ENCODE measurements around the gene FAM236A.
"Not testable (repeated sequence)": the region's sequence is repeated elsewhere in the genome, so short reads cannot be mapped to it uniquely, and the experiment has no call there.

The FAM236A gene

DNA sequence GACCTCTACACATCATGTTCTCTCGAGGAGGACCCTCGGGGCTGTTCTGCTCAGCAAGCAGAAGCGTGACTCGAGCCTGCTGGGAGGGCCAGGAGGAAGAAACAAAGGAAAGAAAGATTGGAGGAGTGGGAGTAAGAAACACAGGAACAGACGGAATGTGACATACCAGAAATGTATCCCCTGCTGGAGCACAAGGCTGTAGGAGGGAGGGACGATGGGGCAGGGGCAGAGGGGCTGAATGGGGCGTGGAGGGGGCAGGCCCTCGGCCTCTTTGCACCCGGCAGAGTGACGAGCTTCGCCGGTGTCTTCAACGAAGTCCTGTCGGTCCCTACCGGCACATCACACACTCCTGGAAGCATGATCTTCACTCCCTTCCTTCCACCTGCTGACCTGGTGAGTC lies at the start of gene FAM236A:
TSS of gene FAM236A (plus strand) at position 301 of the 400 bp plus-strand sequence. CDS start at position 358, 57 bp downstream.
- not testable (repeated sequence) for DNase-seq (ENCODE audit: low read depth)

DNA sequence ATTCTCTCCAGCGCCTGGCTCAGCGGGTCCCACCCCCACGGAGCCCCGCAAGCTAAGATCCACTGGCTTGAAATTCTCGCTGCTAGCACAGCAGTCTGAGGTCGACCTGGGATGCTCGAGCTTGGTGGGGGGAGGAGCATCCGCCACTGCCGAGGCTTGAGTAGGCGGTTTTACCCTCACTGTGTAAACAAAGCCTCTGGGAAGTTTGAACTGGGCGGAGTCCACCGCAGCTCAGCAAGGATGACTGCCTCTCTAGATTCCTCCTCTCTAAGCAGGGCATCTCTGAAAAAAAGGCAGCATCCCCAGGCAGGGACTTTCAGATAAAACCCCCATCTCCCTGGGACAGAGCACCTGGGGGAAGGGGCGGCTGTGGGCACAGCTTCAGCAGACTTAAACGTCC lies 48.3 kb upstream of the FAM236A start:
- not testable (repeated sequence) for DNase-seq (ENCODE audit: low read depth)

DNA sequence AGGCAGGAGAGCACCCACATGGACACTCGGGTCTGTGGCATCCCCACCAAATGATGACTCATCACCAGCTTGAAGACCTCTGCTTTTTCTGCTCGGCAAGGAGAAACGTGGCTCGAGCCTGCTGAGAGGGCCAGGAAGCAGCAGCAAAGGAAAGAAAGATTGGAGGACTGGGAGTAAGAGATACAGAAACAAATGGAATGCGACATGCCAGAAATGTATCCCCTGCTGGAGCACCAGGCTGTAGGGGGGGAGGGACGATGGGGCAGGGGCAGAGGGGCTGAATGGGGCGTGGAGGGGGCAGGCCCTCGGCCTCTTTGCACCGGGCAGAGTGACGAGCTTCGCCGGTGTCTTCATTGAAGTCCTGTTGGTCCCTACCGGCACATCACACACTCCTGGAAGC lies 25.7 kb upstream of the FAM236A start, which contains the start of gene FAM236C:
TSS of gene FAM236C (plus strand) at position 301 of the 400 bp plus-strand sequence. CDS start 100 bp downstream, outside the sequence.
- DNase-seq (ENCODE audit: low read depth) = not testable (repeated sequence)

DNA sequence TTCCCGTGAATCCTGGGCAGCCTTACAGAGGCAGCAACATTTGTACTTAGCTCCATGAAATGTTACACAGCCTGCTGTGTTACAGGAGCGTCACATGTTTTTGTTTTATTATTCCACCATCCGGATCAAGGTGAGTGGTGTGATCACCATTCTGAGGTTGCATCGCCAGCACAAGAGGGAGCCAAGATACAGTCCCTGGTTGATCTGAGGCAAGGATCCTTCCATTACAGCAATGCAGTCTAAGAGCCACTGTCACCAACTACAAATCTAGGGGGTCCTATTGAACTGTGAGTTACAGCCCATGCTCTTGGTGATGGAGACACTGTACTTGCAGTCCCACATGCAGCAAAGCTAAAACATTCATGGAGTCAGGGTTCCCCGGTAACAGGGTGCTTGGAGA lies 21.9 kb upstream of the FAM236A start:
- DNase-seq (ENCODE audit: low read depth) = not testable (repeated sequence)

DNA sequence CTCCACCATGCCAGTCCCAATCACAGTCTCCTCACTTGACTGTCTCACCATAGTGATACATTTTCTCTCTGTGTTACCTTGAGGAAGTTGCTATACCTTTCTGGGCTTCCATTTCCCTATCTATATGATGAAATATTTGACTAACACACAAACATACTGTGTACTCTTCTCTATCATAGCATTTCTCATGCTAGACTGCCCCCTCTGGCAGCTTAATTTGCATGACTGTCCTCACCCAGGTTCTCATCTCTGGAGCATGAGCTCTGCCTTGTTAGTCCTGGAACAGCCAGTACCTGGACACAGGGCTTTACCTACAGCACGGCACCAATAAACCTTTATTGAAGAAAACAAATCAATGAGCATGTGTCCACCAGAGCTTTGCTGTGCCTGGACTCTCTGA lies 5.7 kb upstream of the FAM236A start:
- not testable (repeated sequence) for DNase-seq (ENCODE audit: low read depth)

DNA sequence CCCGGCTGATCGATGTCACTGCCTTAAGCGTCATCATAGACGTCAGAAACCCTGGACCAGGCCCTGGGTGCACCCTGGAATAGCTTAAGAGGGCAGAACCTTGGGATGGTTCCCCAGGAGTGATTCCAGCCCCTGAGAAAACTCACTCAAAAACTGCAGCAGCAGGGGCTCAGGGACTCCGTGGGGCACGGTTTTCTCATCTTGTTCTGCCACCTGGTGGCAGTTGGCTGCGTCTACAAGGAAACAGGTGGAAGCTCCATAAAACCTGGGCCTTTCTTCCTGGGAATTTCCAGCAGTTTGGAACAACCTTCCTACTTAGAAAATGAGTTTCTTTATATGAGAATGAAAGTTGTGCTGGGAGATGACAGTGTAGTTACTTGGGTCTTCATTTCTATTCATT lies 1.6 kb upstream of the FAM236A start:
- not testable (repeated sequence) for DNase-seq (ENCODE audit: low read depth)

DNA sequence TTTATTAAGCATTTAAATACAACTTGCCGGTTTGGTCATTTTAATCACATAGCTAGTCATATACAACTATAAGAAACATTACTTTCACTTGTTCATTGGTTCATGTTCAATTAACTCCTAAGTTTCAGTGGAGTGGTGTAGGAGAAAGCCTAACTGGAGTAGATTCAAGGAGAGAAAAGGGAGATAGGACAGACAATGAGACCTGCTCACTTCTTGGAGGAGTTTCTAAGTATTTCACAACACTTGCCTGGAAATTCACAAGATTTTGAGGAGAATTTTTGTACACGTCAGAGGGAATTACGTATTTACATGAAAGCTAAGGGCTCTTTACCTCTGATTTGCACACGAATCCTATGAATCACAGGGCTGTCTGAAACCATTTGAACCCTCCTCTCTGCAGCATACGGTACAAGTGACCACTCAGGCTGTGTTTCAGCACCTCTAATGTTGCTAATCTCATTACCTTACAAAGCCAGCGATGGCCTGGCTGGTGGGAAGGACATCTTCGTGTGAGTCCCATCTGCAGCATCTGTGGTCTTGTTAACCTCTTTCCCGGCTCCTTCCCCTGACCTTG lies 1.0 kb upstream of the FAM236A start:
- DNase-seq (ENCODE audit: low read depth) = not testable (repeated sequence)

DNA sequence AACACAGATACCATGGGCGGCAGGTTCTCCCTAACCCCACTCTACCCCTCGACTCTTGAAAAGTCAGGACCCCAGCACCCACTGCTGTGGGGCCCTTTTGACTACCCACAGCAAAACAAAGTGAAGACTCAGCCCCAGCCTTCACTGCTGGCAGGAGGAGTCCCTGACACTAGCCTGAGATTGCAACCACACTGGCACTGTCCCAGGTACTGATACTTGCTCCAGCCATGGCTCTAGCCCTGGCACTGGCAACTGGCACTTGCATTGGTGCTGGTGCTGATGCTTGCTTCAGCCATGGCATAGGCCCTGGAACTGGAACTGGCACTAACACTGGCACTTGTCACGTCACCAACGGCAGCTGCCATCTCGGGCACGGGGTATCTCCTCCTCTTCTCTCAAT lies 4.3 kb downstream of the FAM236A start:
- DNase-seq (ENCODE audit: low read depth) = not testable (repeated sequence)

DNA sequence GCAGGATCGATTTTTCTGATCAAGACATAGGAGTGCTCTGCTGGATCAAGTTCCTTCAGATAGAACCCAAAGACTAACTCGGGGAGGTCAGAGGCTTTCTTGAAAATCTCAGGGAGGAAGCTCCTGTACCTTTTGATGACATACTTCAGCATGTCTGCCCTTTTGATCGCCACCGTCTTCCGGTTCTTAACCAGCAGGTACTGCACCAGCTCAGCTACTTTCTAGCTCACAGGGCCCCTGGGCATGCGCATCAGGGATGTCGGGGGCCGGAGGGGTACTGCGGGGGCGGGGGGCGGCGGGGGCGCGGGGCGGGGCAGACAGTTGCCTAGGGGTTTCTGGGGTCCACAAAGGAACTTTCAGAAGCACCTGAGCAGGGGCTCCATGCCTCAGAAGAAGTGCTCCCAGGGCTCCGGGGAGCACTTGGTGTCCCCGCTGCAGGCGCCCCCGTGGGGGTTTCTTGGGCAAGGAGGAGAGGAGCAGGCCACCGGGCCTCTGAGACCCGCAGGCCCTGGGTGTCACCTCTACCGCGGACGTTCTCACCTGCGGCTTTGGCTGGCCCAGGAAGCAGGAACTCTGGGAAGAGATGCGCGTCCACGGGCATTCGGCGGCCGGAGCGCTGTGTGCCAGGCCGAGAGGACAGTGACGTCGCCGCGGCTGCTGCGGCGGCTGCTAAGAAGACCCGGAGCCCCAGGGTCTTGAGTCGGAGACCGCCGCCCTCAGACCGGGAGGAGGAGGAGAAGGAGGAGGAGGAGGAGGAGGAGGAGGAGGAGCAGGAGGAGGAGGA lies 5.2 kb downstream of the FAM236A start:
- DNase-seq (ENCODE audit: low read depth) = not testable (repeated sequence)

DNA sequence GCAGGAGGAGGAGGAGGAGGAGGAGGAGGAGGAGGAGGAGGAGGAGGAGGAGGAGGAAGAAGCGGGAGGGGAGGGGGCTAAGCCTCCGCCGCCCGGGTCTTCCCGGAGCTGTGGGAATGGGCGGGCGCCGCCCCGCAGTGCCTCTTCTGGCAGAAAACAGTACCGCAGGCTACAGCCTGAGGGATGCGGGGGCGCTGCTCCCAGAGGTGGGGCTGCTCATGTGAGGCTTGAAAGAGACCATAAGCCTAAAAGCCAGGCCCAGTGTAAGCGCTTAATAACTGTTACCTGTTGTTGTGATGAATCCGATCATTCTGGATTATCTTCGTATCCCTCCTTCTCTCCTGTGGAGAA lies 5.8 kb downstream of the FAM236A start, which contains the start of gene DMRTC1:
TSS of gene DMRTC1 (minus strand) at position 19 of the 351 bp plus-strand sequence. CDS start 68,143 bp downstream, outside the sequence.
- DNase-seq (ENCODE audit: low read depth) = not testable (repeated sequence)

DNA sequence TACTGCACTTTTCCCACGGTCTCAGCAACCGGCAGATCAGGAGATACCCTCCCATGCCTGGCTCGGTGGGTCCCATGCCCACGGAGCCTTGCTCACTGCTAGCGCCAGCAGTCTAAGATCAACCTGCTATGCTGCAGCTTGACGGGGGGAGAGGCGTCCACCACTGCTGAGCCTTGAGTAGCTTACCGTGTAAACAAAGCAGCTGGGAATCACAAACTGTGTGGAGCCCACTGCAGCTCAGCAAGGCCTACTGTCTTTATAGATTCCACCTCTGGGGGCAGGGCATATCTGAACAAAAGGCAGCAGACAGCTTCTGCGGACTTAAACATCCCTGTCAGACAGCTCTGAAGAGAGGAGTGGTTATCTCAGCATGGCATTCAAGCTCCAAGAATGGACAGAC lies 22.0 kb downstream of the FAM236A start:
- not testable (repeated sequence) for DNase-seq (ENCODE audit: low read depth)

DNA sequence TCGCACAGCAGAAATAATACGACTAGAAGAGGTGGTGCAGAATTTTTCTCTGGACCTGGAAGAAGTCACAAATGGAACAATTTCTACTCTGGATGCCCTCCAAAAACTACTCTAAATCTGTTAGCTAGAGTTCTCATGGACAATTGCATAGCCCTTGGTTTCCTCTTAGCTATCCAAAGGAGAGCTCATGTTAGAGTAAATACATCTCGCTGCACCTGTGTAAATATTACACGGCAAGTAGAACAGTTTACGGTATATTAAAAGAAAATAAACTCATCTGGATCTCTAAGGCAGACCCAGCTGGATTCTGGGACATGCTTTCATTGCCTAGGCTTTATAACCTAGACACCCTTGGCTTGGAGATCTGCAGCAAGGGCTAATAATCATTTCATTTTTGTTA lies 33.9 kb downstream of the FAM236A start:
- not testable (repeated sequence) for DNase-seq (ENCODE audit: low read depth)

DNA sequence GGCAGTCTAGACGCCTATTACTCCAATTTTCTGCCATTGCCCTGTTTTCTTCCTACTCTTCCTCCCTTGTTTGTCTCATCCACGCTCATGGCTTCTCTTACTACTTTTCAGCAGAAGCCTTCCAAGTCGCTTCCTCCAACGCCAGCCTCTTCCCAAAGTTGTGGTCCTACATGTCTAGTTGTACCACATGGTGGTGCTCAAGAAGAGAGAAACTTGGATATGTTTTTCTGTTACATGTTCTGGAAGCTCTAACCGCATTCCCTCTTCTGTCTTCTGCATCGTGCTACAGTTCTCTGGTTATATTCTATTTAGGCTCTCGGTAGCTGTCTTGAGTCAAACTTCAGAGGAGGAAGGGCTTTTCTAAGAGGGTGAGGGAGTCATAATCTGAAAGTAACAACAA lies 36.9 kb downstream of the FAM236A start:
- DNase-seq (ENCODE audit: low read depth) = not testable (repeated sequence)

DNA sequence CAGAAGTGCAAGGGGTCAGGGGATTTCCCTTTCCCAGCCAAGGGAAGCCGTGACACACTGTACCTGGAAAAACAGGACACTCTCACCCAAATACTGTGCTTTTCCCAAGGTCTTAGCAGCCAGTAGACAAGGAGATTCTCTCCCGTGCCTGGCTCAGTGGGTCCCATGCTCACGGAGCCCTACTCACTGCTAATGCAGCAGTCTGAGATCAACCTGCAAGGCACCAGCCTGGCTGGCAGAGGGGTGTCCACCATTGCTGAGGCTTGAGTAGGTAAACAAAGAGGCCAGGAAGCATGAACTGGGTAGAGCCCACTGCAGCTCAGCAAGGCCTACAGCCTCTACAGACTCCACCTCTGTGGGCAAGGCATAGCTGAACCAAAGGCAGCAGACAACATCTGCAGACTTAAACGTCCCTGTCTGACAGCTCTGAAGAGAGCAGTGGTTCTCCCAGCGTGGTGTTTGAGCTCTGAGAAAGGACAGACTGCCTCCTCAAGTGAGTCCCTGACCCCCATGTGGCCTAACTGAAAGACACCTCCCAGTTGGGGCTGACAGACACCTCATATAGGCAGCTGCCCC lies 43.0 kb downstream of the FAM236A start:
- not testable (repeated sequence) for DNase-seq (ENCODE audit: low read depth)

Data from amniotic epithelial cell (primary cell).